ENCODE data around the gene ANK2.
"Not testable (repeated sequence)": the region's sequence is repeated elsewhere in the genome, so short reads cannot be mapped to it uniquely, and the experiment has no call there.

The ANK2 gene

GRCh38 chr4:113222471-113222870, 173.0 kb downstream of the ANK2 start:
- no peak overlapping the region for H3K9ac ChIP-seq
- no peaks in the 10 kb centered on the region for H3K27me3 ChIP-seq (ENCODE audit: insufficient read depth, low read depth)
- H3K79me2 ChIP-seq (ENCODE audit: insufficient read depth, low read depth) = no peaks in the 10 kb centered on the region
- H4K20me1 ChIP-seq (ENCODE audit: insufficient read depth) = no peaks in the 10 kb centered on the region
- H3K36me3 ChIP-seq (ENCODE audit: insufficient read depth) = no peaks in the 10 kb centered on the region
- H3K4me2 ChIP-seq = no peak overlapping the region
- no peak overlapping the region for H3K4me3 ChIP-seq (IDR thresholded peaks at IDR 0.05; ENCODE audit: insufficient read depth, low read depth, low read length)
- no peak for TF ChIP-seq CTCF (conservative IDR thresholded peaks at IDR 0.05; ENCODE audit: low read depth, low read length)
- no peaks in the 10 kb centered on the region for H3K4me1 ChIP-seq (ENCODE audit: low read depth, poor library complexity, severe bottlenecking)
- no peak overlapping the region for H2AFZ ChIP-seq (ENCODE audit: low read depth)
- H3K27ac ChIP-seq = no peak overlapping the region

GRCh38 chr4:113223001-113223400, 173.5 kb downstream of the ANK2 start:
- Histone ChIP-seq H3K79me2 (ENCODE audit: insufficient read depth, low read depth) (no peaks in the 10 kb centered on the region), H3K36me3 (ENCODE audit: insufficient read depth) (no peaks in the 10 kb centered on the region), H3K4me3 (IDR thresholded peaks at IDR 0.05; ENCODE audit: insufficient read depth, low read depth, low read length) (no peak overlapping the region), H3K27me3 (ENCODE audit: insufficient read depth, low read depth) (no peaks in the 10 kb centered on the region), H3K4me1 (ENCODE audit: low read depth, poor library complexity, severe bottlenecking) (no peaks in the 10 kb centered on the region), H3K27ac (no peak overlapping the region), H2AFZ (ENCODE audit: low read depth) (no peak overlapping the region), H3K9ac (no peak overlapping the region), H3K4me2 (no peak overlapping the region), H4K20me1 (ENCODE audit: insufficient read depth) (no peaks in the 10 kb centered on the region)
- TF ChIP-seq CTCF (conservative IDR thresholded peaks at IDR 0.05; ENCODE audit: low read depth, low read length) = no peak

- H3K36me3 ChIP-seq (ENCODE audit: insufficient read depth) = no peaks in the 10 kb centered on the region
- no peaks in the 10 kb centered on the region for H4K20me1 ChIP-seq (ENCODE audit: insufficient read depth)
- H3K79me2 ChIP-seq (ENCODE audit: insufficient read depth, low read depth) = no peaks in the 10 kb centered on the region
- no peak for TF ChIP-seq CTCF (conservative IDR thresholded peaks at IDR 0.05; ENCODE audit: low read depth, low read length)
- H3K4me3 ChIP-seq (IDR thresholded peaks at IDR 0.05; ENCODE audit: insufficient read depth, low read depth, low read length) = no peak overlapping the region
- H3K4me1 ChIP-seq (ENCODE audit: low read depth, poor library complexity, severe bottlenecking) = no peaks in the 10 kb centered on the region
- H3K27ac ChIP-seq = no peak overlapping the region
- H3K27me3 ChIP-seq (ENCODE audit: insufficient read depth, low read depth) = no peaks in the 10 kb centered on the region
- no peak overlapping the region for H2AFZ ChIP-seq (ENCODE audit: low read depth)
- no peak overlapping the region for H3K9ac ChIP-seq
- H3K4me2 ChIP-seq = no peak overlapping the region
Observed at GRCh38 chr4:113232194-113232593, 182.7 kb downstream of the ANK2 start.

- no peak overlapping the region for H3K4me3 ChIP-seq (IDR thresholded peaks at IDR 0.05; ENCODE audit: insufficient read depth, low read depth, low read length)
- no peaks in the 10 kb centered on the region for H3K27me3 ChIP-seq (ENCODE audit: insufficient read depth, low read depth)
- no peak for TF ChIP-seq CTCF (conservative IDR thresholded peaks at IDR 0.05; ENCODE audit: low read depth, low read length)
- no peak overlapping the region for H3K9ac ChIP-seq
- no peaks in the 10 kb centered on the region for H3K36me3 ChIP-seq (ENCODE audit: insufficient read depth)
- H3K4me2 ChIP-seq = no peak overlapping the region
- H3K4me1 ChIP-seq (ENCODE audit: low read depth, poor library complexity, severe bottlenecking) = no peaks in the 10 kb centered on the region
- H4K20me1 ChIP-seq (ENCODE audit: insufficient read depth) = no peaks in the 10 kb centered on the region
- H3K27ac ChIP-seq = no peak overlapping the region
- no peaks in the 10 kb centered on the region for H3K79me2 ChIP-seq (ENCODE audit: insufficient read depth, low read depth)
- no peak overlapping the region for H2AFZ ChIP-seq (ENCODE audit: low read depth)
Observed at GRCh38 chr4:113236916-113237315, 187.5 kb downstream of the ANK2 start.

GRCh38 chr4:113243312-113243711, 193.9 kb downstream of the ANK2 start:
- no peak for TF ChIP-seq CTCF (conservative IDR thresholded peaks at IDR 0.05; ENCODE audit: low read depth, low read length)
- no peak overlapping the region for H2AFZ ChIP-seq (ENCODE audit: low read depth)

GRCh38 chr4:113244747-113245146, 195.3 kb downstream of the ANK2 start:
- H3K79me2 ChIP-seq (ENCODE audit: insufficient read depth, low read depth); H3K4me2 ChIP-seq; H3K27ac ChIP-seq; H3K27me3 ChIP-seq (ENCODE audit: insufficient read depth, low read depth); H2AFZ ChIP-seq (ENCODE audit: low read depth); H4K20me1 ChIP-seq (ENCODE audit: insufficient read depth); H3K36me3 ChIP-seq (ENCODE audit: insufficient read depth); H3K4me1 ChIP-seq (ENCODE audit: low read depth, poor library complexity, severe bottlenecking); H3K4me3 ChIP-seq (IDR thresholded peaks at IDR 0.05; ENCODE audit: insufficient read depth, low read depth, low read length); H3K9ac ChIP-seq: not testable (repeated sequence)

More at GRCh38 chr4:113243312-113243711, 193.9 kb downstream of the ANK2 start:
- Histone ChIP-seq H3K4me1 (ENCODE audit: low read depth, poor library complexity, severe bottlenecking) (no peaks in the 10 kb centered on the region), H3K36me3 (ENCODE audit: insufficient read depth) (no peaks in the 10 kb centered on the region), H3K9ac (no peak overlapping the region), H3K4me2 (no peak overlapping the region), H3K79me2 (ENCODE audit: insufficient read depth, low read depth) (no peaks in the 10 kb centered on the region), H3K27ac (no peak overlapping the region), H3K27me3 (ENCODE audit: insufficient read depth, low read depth) (no peaks in the 10 kb centered on the region), H4K20me1 (ENCODE audit: insufficient read depth) (no peaks in the 10 kb centered on the region), H3K4me3 (IDR thresholded peaks at IDR 0.05; ENCODE audit: insufficient read depth, low read depth, low read length) (no peak overlapping the region)
